Psoas muscle (tissue), 8 donors: ENCODE results near the gene IFNA8. TPM values are rescaled to one million over a fixed set of nuclear protein-coding genes. Genes with fewer than 3 reads are reported as not detected.
"Not testable (repeated sequence)": the region's sequence is repeated elsewhere in the genome, so short reads cannot be mapped to it uniquely, and the experiment has no call there.

Source experiments
- ATAC-seq, 4 donors: fragments of 200-7000 bp; cut with Tn5 transposase; one replicate each; pipeline ENCODE4 v1.9.1; 2020; ENCODE audit warnings: moderate library complexity in 3 of 4, mild to moderate bottlenecking in 2 of 4
- DNase-seq, 2 donors: peaks; one replicate each; pipeline ENCODE4 v3.0.0-alpha.2; 2020
- H3K27ac ChIP-seq: fragments of 200-600 bp; one replicate; pipeline ENCODE4 v1.8.0; 2022
- H3K27me3 ChIP-seq, 3 donors: fragments of 200-600 bp in 1 of 3; one replicate each; pipeline versions ENCODE4 v1.6.1 to v1.8.0; 2013 to 2022; ENCODE audit warnings: low read length in 2 of 3, mild to moderate bottlenecking in 2 of 3, moderate library complexity in 1 of 3; ENCODE audit not compliant: insufficient read depth in 3 of 3
- H3K36me3 ChIP-seq, 2 donors: fragments of 200-600 bp in 1 of 2; one replicate each; pipeline versions ENCODE4 v1.6.1 to v1.8.0; 2013 to 2022; ENCODE audit warnings: low read depth in 1 of 2, mild to moderate bottlenecking in 1 of 2, moderate library complexity in 1 of 2; ENCODE audit not compliant: insufficient read depth in 1 of 2
- H3K4me1 ChIP-seq: fragments of 200-600 bp; one replicate; pipeline ENCODE4 v1.8.0; 2022
- H3K4me3 ChIP-seq: fragments of 200-600 bp; one replicate; pipeline ENCODE4 v1.8.0; 2022; ENCODE audit warnings: mild to moderate bottlenecking
- H3K9me3 ChIP-seq: fragments of 200-600 bp; one replicate; pipeline ENCODE4 v1.8.0; 2022
- CTCF ChIP-seq: fragments of 200-600 bp; IDR thresholded peaks from one replicate; pipeline ENCODE4 v1.8.0; 2022; ENCODE audit warnings: antibody characterized with exemption
- WGBS, 3 donors: extraction: QIAGEN DNeasy Blood & Tissue Kit; methylation state at CpG; one replicate each; pipeline versions ENCODE4 v1.1.6 to v1.1.7; 2013; 5-methylcytosine and 5-hydroxymethylcytosine counted together
- intact Hi-C, 2 donors: fragments of 100-400 bp; cut with DNase I; formaldehyde crosslinking; loops; one replicate each; pipeline versions ENCODE4 v1.11.0 to v1.14.2; 2022
- long read RNA-seq, 2 donors: library from polyadenylated mRNA; unstranded; transcript quantifications; one replicate each; pipeline ENCODE4 v2.0.0, GENCODE V29; 2021
- polyA plus RNA-seq, 3 donors: library from polyadenylated mRNA; stranded (reverse); fragments of 200-250 nt; gene quantifications; one replicate each; pipeline ENCODE4 v1.2.3, GENCODE V29; 2013
- total RNA-seq, 4 donors: library from RNA; stranded (reverse); fragmentation: NEBNext Ultra II Directional in 2 of 4; extraction: Animal tissue kit (Norgen Biotek cat#: 25700) in 2 of 4; gene quantifications; one replicate each; pipeline versions ENCODE4 v1.2.1 to v1.2.4, GENCODE V29; 2021 to 2023
- donor health status: healthy with polysubstance abuse.
- donor health status: DM: no; HTN: no; CAD: no; lungs with moderate emphysema.
- donor health status: Bipolar disorder and iron deficiency.
- donor health status: healthy.
- donor health status: DM: yes; HTN: yes; CAD: no.
- donor health status: DM: no; HTN: no; CAD: no.
- donor health status: DM: no; HTN: no; CAD: no.
- donor health status: DM: yes; HTN: yes; CAD: no.

IFNA8 gene
- total RNA-seq (not detected), polyA plus RNA-seq (not detected)
- long read RNA-seq, donor 1 = 0 reads
- long read RNA-seq, donor 2 = 0 reads

GRCh38 chr9:21408817-21409216, at the start of gene IFNA8:
Gene IFNA8, plus strand, starts transcription at chr9:21409117. Its CDS starts 60 bp downstream, at chr9:21409177.
- Histone ChIP-seq H3K4me1 (no peaks in the 10 kb centered on the region), H3K36me3 (no peaks in the 10 kb centered on the region), H3K9me3 (no peaks in the 10 kb centered on the region), H3K27ac (no peak within 1 kb of the TSS), H3K27me3 (peaks cover 0 to 4% (median 0%) of the 10 kb centered on the region in 3 donors), H3K4me3 (no peak within 1 kb of the TSS)
- intact Hi-C loops = no loop called here
- no peak for TF ChIP-seq CTCF
- WGBS, 3 donors = 81 to 88% (median 81%) methylated on average over 1 of the region's 1 CpG
- DNase-seq (no peak), ATAC-seq (no peak)

- ATAC-seq (no peak), DNase-seq (no peak)
- peaks cover 0 to 5% (median 0%) of the 10 kb centered on the region in 3 donors for H3K27me3 ChIP-seq
- H3K4me3 ChIP-seq = no peak overlapping the region
- TF ChIP-seq CTCF = no peak
- H3K27ac ChIP-seq = no peak overlapping the region
- H3K9me3 ChIP-seq = no peaks in the 10 kb centered on the region
- no peaks in the 10 kb centered on the region for H3K4me1 ChIP-seq
- 85 to 90% (median 86%) methylated on average over 8 of the region's 8 CpGs for WGBS, 3 donors
- intact Hi-C loops = no loop called here
- H3K36me3 ChIP-seq = no peaks in the 10 kb centered on the region
Measured at GRCh38 chr9:21362287-21362686, 46.6 kb upstream of the IFNA8 start.

- ATAC-seq = not testable (repeated sequence)
Measured at GRCh38 chr9:21367169-21367568, 41.7 kb upstream of the IFNA8 start.

GRCh38 chr9:21367957-21368356, 41.0 kb upstream of the IFNA8 start, which contains the start of gene IFNA13:
Gene IFNA13, minus strand, starts transcription at chr9:21368057. Its CDS starts 47 bp downstream, at chr9:21368010.
- Histone ChIP-seq H3K27ac (no peak within 1 kb of the TSS), H3K36me3 (no peaks in the 10 kb centered on the region), H3K9me3 (no peaks in the 10 kb centered on the region), H3K4me3 (no peak within 1 kb of the TSS), H3K27me3 (peaks cover 0 to 5% (median 0%) of the 10 kb centered on the region in 3 donors), H3K4me1 (no peaks in the 10 kb centered on the region)
- intact Hi-C loops = no loop called here
- no peak for TF ChIP-seq CTCF
- DNase-seq (no peak), ATAC-seq (no peak)
- 88 to 96% (median 93%) methylated on average over 3 of the region's 3 CpGs for WGBS, 3 donors

More at GRCh38 chr9:21367169-21367568, 41.7 kb upstream of the IFNA8 start:
- DNase-seq, H3K27ac ChIP-seq, H3K4me3 ChIP-seq, H3K9me3 ChIP-seq, H3K4me1 ChIP-seq, H3K27me3 ChIP-seq, H3K36me3 ChIP-seq, intact Hi-C loops: not testable (repeated sequence)
- 92 to 100% (median 95%) methylated on average over 1 of the region's 2 CpGs for WGBS, 3 donors

GRCh38 chr9:21371467-21371866, 37.5 kb upstream of the IFNA8 start:
- H3K9me3 ChIP-seq, intact Hi-C loops, ATAC-seq, DNase-seq, H3K4me1 ChIP-seq, H3K27ac ChIP-seq, H3K4me3 ChIP-seq, H3K27me3 ChIP-seq, H3K36me3 ChIP-seq: not testable (repeated sequence)
- 61 to 63% (median 62%) methylated on average over 4 of the region's 4 CpGs for WGBS, 3 donors
